H1 (cell line): ENCODE measurements around the gene FAM72A. TPM values are rescaled to one million over a fixed set of nuclear protein-coding genes. Genes with fewer than 3 reads are reported as not detected.

Source experiments
- CTCF ChIA-PET: fragments of 300-600 bp; sonication (Branson Sonifier 250); formaldehyde crosslinking; loops from one replicate; lab custom pipeline; 2021; ENCODE audit not compliant: partially characterized antibody; lab: Charles Lee
- POLR2A ChIA-PET: fragments of 300-600 bp; sonication (Branson Sonifier 250); formaldehyde crosslinking; loops from one replicate; lab custom pipeline; 2021; ENCODE audit warnings: inconsistent platforms; ENCODE audit not compliant: partially characterized antibody; lab: Charles Lee
- DNase-seq, 2 experiments: peaks; one replicate each; pipeline versions ENCODE4 v3.0.0 to v3.0.0-alpha.2; 2010 to 2022; ENCODE audit warnings: low spot score in 2 of 2, low read depth in 1 of 2, mixed read lengths in 1 of 2
- FAIRE-seq: peaks from 2 replicates; lab custom pipeline; 2011; peaks lifted over from hg19 to GRCh38; lab: Jason Lieb, UNC
- H2AFZ ChIP-seq: 2 replicates; pipeline ENCODE4 v1.8.1; 2012; ENCODE audit warnings: low read length, inconsistent platforms
- H2AK5ac ChIP-seq: 2 replicates; pipeline ENCODE4 v1.6.1; 2013; ENCODE audit warnings: low read depth, low read length
- H2BK120ac ChIP-seq: replicated peaks from 2 replicates; pipeline ENCODE3; 2013; ENCODE audit warnings: low read depth, low read length, inconsistent platforms
- H2BK12ac ChIP-seq: 2 replicates; pipeline ENCODE4 v1.6.1; 2013; ENCODE audit warnings: low read depth, low read length
- H2BK15ac ChIP-seq: 2 replicates; pipeline ENCODE4 v1.6.1; 2013; ENCODE audit warnings: low read length
- H2BK20ac ChIP-seq: 2 replicates; pipeline ENCODE4 v1.6.1; 2013; ENCODE audit warnings: low read length
- H2BK5ac ChIP-seq: 2 replicates; pipeline ENCODE4 v1.6.1; 2013; ENCODE audit warnings: low read depth, low read length
- H3K14ac ChIP-seq: 2 replicates; pipeline ENCODE4 v1.6.1; 2013; ENCODE audit warnings: inconsistent platforms; ENCODE audit not compliant: insufficient read length
- H3K18ac ChIP-seq: 2 replicates; pipeline ENCODE4 v1.6.1; 2013; ENCODE audit warnings: low read length; ENCODE audit errors: extremely low read depth
- H3K23ac ChIP-seq: 2 replicates; pipeline ENCODE4 v1.6.1; 2013; ENCODE audit warnings: inconsistent platforms; ENCODE audit not compliant: insufficient read length
- H3K23me2 ChIP-seq: 2 replicates; pipeline ENCODE4 v1.6.1; 2013; ENCODE audit warnings: low read depth, low read length
- H3K27ac ChIP-seq: 2 replicates; pipeline ENCODE4 v1.6.1; 2011; ENCODE audit warnings: low read depth, low read length, inconsistent platforms
- H3K27me3 ChIP-seq, 4 experiments: replicated peaks in 1 of 4; 1 replicate in 1 of 4; 2 replicates in 3 of 4; pipeline versions ENCODE4 v1.6.1 to v1.8.1; 2011 to 2013; ENCODE audit warnings: low read length in 3 of 4, mild to moderate bottlenecking in 3 of 4, inconsistent platforms in 2 of 4, mixed read lengths in 2 of 4, moderate library complexity in 1 of 4; ENCODE audit not compliant: control insufficient read depth in 3 of 4, insufficient read depth in 3 of 4; ENCODE audit errors: extremely low read depth in 1 of 4
- H3K36me3 ChIP-seq, 4 experiments: 2 replicates each; pipeline versions ENCODE4 v1.6.1 to v1.8.1; 2011 to 2013; ENCODE audit warnings: mild to moderate bottlenecking in 4 of 4, low read length in 3 of 4, moderate library complexity in 2 of 4, control low read depth in 1 of 4, inconsistent platforms in 1 of 4; ENCODE audit not compliant: insufficient read depth in 4 of 4, control insufficient read depth in 2 of 4
- H3K4ac ChIP-seq: replicated peaks from 2 replicates; pipeline ENCODE3; 2013; ENCODE audit warnings: low read length, low read depth, mixed read lengths, inconsistent platforms; ENCODE audit not compliant: insufficient read length
- H3K4me1 ChIP-seq, 4 experiments: replicated peaks in 1 of 4; 1 replicate in 1 of 4; 2 replicates in 3 of 4; pipeline versions ENCODE4 v1.6.1 to v1.8.1; 2011 to 2013; ENCODE audit warnings: low read length in 3 of 4, inconsistent platforms in 2 of 4, mixed read lengths in 1 of 4; ENCODE audit not compliant: insufficient read depth in 4 of 4, control insufficient read depth in 3 of 4
- H3K4me2 ChIP-seq, 2 experiments: 2 replicates each; pipeline versions ENCODE4 v1.6.1 to v1.8.1; 2011 to 2013; ENCODE audit warnings: low read depth in 2 of 2, low read length in 2 of 2, control low read depth in 1 of 2, inconsistent platforms in 1 of 2, mild to moderate bottlenecking in 1 of 2; ENCODE audit not compliant: insufficient read depth in 1 of 2
- H3K4me3 ChIP-seq, 4 experiments: fragments of 200-600, 300-600 bp in 1 of 4; sonication (generic), shearing (Covaris generic), sonication (Bioruptor Twin) in 1 of 4; 2 replicates each; pipeline versions ENCODE4 v1.5.1 to v1.8.1; 2011 to 2016; ENCODE audit warnings: low read length in 4 of 4, low read depth in 3 of 4, control low read depth in 2 of 4, inconsistent platforms in 2 of 4, mild to moderate bottlenecking in 2 of 4, mixed read lengths in 1 of 4, moderate library complexity in 1 of 4; ENCODE audit not compliant: insufficient read depth in 2 of 4; ENCODE audit errors: extremely low read depth in 1 of 4
- H3K56ac ChIP-seq: replicated peaks from 2 replicates; pipeline ENCODE3; 2013; ENCODE audit warnings: low read depth, mild to moderate bottlenecking, mixed read lengths, low read length, inconsistent platforms; ENCODE audit not compliant: insufficient read length
- H3K79me1 ChIP-seq: 2 replicates; pipeline ENCODE4 v1.6.1; 2013; ENCODE audit warnings: low read depth, low read length, control low read depth
- H3K79me2 ChIP-seq, 2 experiments: 2 replicates each; pipeline versions ENCODE4 v1.6.1 to v1.8.1; 2012 to 2013; ENCODE audit warnings: low read length in 2 of 2, mild to moderate bottlenecking in 2 of 2, inconsistent platforms in 1 of 2; ENCODE audit not compliant: insufficient read depth in 2 of 2, control insufficient read depth in 1 of 2
- H3K9ac ChIP-seq, 4 experiments: replicated peaks in 1 of 4; 1 replicate in 1 of 4; 2 replicates in 3 of 4; pipeline versions ENCODE4 v1.6.1 to v1.8.1; 2011 to 2013; ENCODE audit warnings: low read depth in 3 of 4, low read length in 3 of 4, control low read depth in 2 of 4, mild to moderate bottlenecking in 2 of 4, moderate library complexity in 2 of 4, inconsistent platforms in 1 of 4; ENCODE audit errors: extremely low read depth in 1 of 4
- H3K9me3 ChIP-seq, 2 experiments: 2 replicates each; pipeline versions ENCODE4 v1.6.1 to v1.8.1; 2012 to 2013; ENCODE audit warnings: mild to moderate bottlenecking in 2 of 2, moderate library complexity in 2 of 2, control low read depth in 1 of 2, inconsistent platforms in 1 of 2, low read depth in 1 of 2, low read length in 1 of 2, mixed read lengths in 1 of 2; ENCODE audit not compliant: insufficient read depth in 2 of 2
- H4K20me1 ChIP-seq, 2 experiments: replicated peaks in 1 of 2; 2 replicates each; pipeline versions ENCODE3 to v1.8.1; 2011 to 2013; ENCODE audit warnings: inconsistent platforms in 2 of 2, low read length in 2 of 2, mild to moderate bottlenecking in 1 of 2; ENCODE audit not compliant: insufficient read depth in 2 of 2, control insufficient read depth in 1 of 2
- H4K5ac ChIP-seq: 2 replicates; pipeline ENCODE4 v1.6.1; 2013; ENCODE audit warnings: low read length, low read depth, mixed read lengths, inconsistent platforms; ENCODE audit not compliant: insufficient read length
- H4K8ac ChIP-seq: 2 replicates; pipeline ENCODE4 v1.8.0; 2013; ENCODE audit warnings: mild to moderate bottlenecking, moderate library complexity, low read length, inconsistent platforms; ENCODE audit not compliant: insufficient read depth; ENCODE audit errors: extremely low read depth
- H4K91ac ChIP-seq: replicated peaks from 2 replicates; pipeline ENCODE3; 2013; ENCODE audit warnings: low read length, mixed read lengths, inconsistent platforms; ENCODE audit not compliant: insufficient read length
- WGBS, 2 experiments: shearing (Covaris generic) in 1 of 2; methylation state at CpG; one replicate each; pipeline versions ENCODE4 v1.1.6 to v1.1.7; 2013 to 2015; ENCODE audit warnings: low lambda C conversion rate in 2 of 2, mixed read lengths in 2 of 2, inconsistent platforms in 1 of 2, low coverage in 1 of 2, missing lambda C conversion rate in 1 of 2; ENCODE audit not compliant: insufficient replicate concordance in 2 of 2, insufficient coverage in 1 of 2, insufficient read length in 1 of 2; ENCODE audit errors: extremely low coverage in 1 of 2, missing lambda C conversion rate in 1 of 2; 5-methylcytosine and 5-hydroxymethylcytosine counted together
- polyA plus RNA-seq, 7 experiments: library from polyadenylated mRNA; depleted of rRNA in 3 of 7; stranded (reverse) in 5 of 7; unstranded in 2 of 7; fragments of >200 nt in 5 of 7; fragments of 200-250 nt in 2 of 7; gene quantifications; 1 replicate in 5 of 7; 2 replicates in 1 of 7; 4 replicates in 1 of 7; pipeline versions ENCODE4 v1.2.1 to v1.2.3, GENCODE V29; 2011 to 2013; ENCODE audit warnings: missing spikeins in 2 of 7, mixed read lengths in 2 of 7
- total RNA-seq: library from RNA; stranded (reverse); fragmentation: NEBNext Ultra II Directional; extraction: Animal tissue kit (Norgen Biotek cat#: 25700); gene quantifications from 2 replicates; pipeline ENCODE4 v1.2.1, GENCODE V29; 2021

Gene FAM72A
- total and polyA plus RNA-seq, 2 of the 8 experiments (the other 6 are each of a cell fraction or from before 2014, with no cell fraction given): 10.7 to 23.0 TPM

- H2AK5ac ChIP-seq: no peak overlapping the region
- no peak overlapping the region for H3K23ac ChIP-seq
- H3K56ac ChIP-seq: no peak overlapping the region
- no peak overlapping the region for H2BK15ac ChIP-seq
- H4K20me1 ChIP-seq: no peaks in the 10 kb centered on the region
- no peaks in the 10 kb centered on the region for H3K36me3 ChIP-seq
- no peak overlapping the region for H4K8ac ChIP-seq
- no peaks in the 10 kb centered on the region for H3K9me3 ChIP-seq
- H3K4me2 ChIP-seq: no peak overlapping the region
- H3K79me1 ChIP-seq: no peaks in the 10 kb centered on the region
- DNase-seq: no peak
- H2BK5ac ChIP-seq: no peak overlapping the region
- WGBS, 2 experiments: 94% methylated on average over 3 of the region's 3 CpGs; no CpG with 5 or more reads in 1 of the 2 experiments
- no peak overlapping the region for H4K91ac ChIP-seq
- H2AFZ ChIP-seq: no peak overlapping the region
- H3K18ac ChIP-seq: no peak overlapping the region
- no peaks in the 10 kb centered on the region for H3K79me2 ChIP-seq
- H3K14ac ChIP-seq: no peak overlapping the region
- FAIRE-seq: no peak
- H2BK120ac ChIP-seq: no peak overlapping the region
- no peaks in the 10 kb centered on the region for H3K23me2 ChIP-seq
- H3K27me3 ChIP-seq: no peaks in the 10 kb centered on the region
- no peak overlapping the region for H2BK12ac ChIP-seq
- H4K5ac ChIP-seq: no peak overlapping the region
- no peak overlapping the region for H2BK20ac ChIP-seq
- ChIA-PET CTCF (interaction anchor here (0.6 to 1.3 kb wide), 4 partner anchors 9 to 226 kb away, joined by 3 to 4 read pairs (median 3); no protein-coding TSS in a partner anchor), POLR2A (interaction anchor here (0.6 kb wide), 1 partner anchor 576 kb away, joined by 3 read pairs; no protein-coding TSS in a partner anchor)
- no peak overlapping the region for H3K4me3 ChIP-seq
- H3K4me1 ChIP-seq: no peaks in the 10 kb centered on the region
- no peak overlapping the region for H3K9ac ChIP-seq
- no peak overlapping the region for H3K27ac ChIP-seq
- H3K4ac ChIP-seq: no peak overlapping the region
Measured at GRCh38 chr1:206145771-206146290, 56.8 kb downstream of the FAM72A start.
